ENCODE data around the gene HEY2. TPM values are rescaled to one million over a fixed set of nuclear protein-coding genes. Genes with fewer than 3 reads are reported as not detected.
A peak's percentile ranks its signal among the peaks of the same experiment; 100 is the strongest.

HEY2 gene
- total RNA-seq, 1 experiment from 2014 or later = not detected

DNA sequence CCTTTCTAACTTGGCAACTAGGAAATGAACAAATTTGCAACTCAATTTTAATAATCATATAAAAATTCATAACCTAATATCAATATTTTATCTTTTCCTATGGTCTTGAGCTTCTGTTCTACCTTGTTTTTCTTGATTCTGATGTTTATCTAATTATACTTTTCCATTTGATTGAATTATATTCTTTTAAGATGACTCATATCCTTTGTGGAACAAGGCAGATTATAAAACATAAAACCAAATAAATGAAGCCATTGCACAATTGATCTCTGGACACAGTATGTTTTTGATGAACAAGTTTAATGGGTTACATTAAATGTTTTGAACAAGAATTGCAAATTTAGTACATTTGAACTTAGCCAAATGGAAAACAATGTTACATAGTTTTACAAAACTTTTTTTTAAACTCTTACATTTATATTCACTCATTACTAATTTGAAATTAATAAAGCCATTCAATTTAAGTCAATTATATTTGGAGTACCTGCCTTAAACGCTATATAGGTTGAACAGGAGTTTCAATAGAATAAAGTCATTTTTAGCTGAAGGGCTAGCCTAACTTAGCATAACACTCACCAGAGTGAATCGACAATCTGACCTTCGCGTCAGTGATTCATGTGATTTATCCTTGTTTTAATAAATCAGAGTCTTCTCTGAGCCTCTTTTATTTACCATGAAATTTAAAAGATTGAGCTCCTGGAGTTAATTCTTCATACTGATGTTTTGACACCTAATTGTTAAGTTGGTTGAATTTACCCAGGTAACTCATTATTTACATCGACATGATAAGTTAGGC lies 45.1 kb downstream of the HEY2 start:
- intact Hi-C loops (cut with micrococcal nuclease) = no loop called here
- H3K36me3 Mint-ChIP-seq (ENCODE audit: insufficient read depth, unreplicated experiment) = peaks cover 14% of the 10 kb centered on the region
- ChIA-PET POLR2A (interaction anchor here (0.7 to 7.1 kb wide), 29 partner anchors 9 to 484 kb away, joined by 3 to 207 read pairs (median 4); partner anchors contain the start of genes HINT3 and TRMT11), CTCF (interaction anchor here (0.5 to 14.9 kb wide), 5 partner anchors 12 to 763 kb away, joined by 3 to 270 read pairs (median 3); partner anchors contain the start of gene HINT3)
- no peak for TF ChIP-seq CTCF (IDR thresholded peaks at IDR 0.05; ENCODE audit: unreplicated experiment)
- DNase-seq (ENCODE audit: unreplicated experiment) = peak; percentile 53
- H3K27me3 Mint-ChIP-seq (ENCODE audit: insufficient read depth, unreplicated experiment) = no peaks in the 10 kb centered on the region
- H3K4me1 Mint-ChIP-seq (ENCODE audit: insufficient read depth, unreplicated experiment) = peaks cover 51% of the 10 kb centered on the region
- peak overlapping the region; percentile 17 for H3K27ac Mint-ChIP-seq (ENCODE audit: low read depth, unreplicated experiment)
- no TSS peak for BruUV-seq (replicated peaks)
- H3K4me3 Mint-ChIP-seq (ENCODE audit: unreplicated experiment) = peak overlapping the region; percentile 93
- H3K9me3 Mint-ChIP-seq (ENCODE audit: unreplicated experiment) = no peaks in the 10 kb centered on the region

GRCh38 chr6:125795301-125795700 lies 45.9 kb downstream of the HEY2 start:
- no peak for DNase-seq (ENCODE audit: unreplicated experiment)
- no TSS peak for BruUV-seq (replicated peaks)
- Mint-ChIP-seq H3K36me3 (ENCODE audit: insufficient read depth, unreplicated experiment) (peaks cover 8% of the 10 kb centered on the region), H3K4me1 (ENCODE audit: insufficient read depth, unreplicated experiment) (peaks cover 47% of the 10 kb centered on the region), H3K27me3 (ENCODE audit: insufficient read depth, unreplicated experiment) (no peaks in the 10 kb centered on the region), H3K4me3 (ENCODE audit: unreplicated experiment) (no peak overlapping the region), H3K9me3 (ENCODE audit: unreplicated experiment) (no peaks in the 10 kb centered on the region), H3K27ac (ENCODE audit: low read depth, unreplicated experiment) (peak overlapping the region; percentile 17)
- ChIA-PET POLR2A (interaction anchor here (0.7 to 7.1 kb wide), 14 partner anchors 9 to 598 kb away, joined by 3 to 207 read pairs (median 5); partner anchors contain the start of genes HINT3 and TRMT11), CTCF (interaction anchor here (0.5 to 14.9 kb wide), 6 partner anchors 12 to 160 kb away, joined by 3 to 270 read pairs (median 4); partner anchors contain the start of gene HINT3)
- no peak for TF ChIP-seq CTCF (IDR thresholded peaks at IDR 0.05; ENCODE audit: unreplicated experiment)
- intact Hi-C loops (cut with micrococcal nuclease) = no loop called here

DNA sequence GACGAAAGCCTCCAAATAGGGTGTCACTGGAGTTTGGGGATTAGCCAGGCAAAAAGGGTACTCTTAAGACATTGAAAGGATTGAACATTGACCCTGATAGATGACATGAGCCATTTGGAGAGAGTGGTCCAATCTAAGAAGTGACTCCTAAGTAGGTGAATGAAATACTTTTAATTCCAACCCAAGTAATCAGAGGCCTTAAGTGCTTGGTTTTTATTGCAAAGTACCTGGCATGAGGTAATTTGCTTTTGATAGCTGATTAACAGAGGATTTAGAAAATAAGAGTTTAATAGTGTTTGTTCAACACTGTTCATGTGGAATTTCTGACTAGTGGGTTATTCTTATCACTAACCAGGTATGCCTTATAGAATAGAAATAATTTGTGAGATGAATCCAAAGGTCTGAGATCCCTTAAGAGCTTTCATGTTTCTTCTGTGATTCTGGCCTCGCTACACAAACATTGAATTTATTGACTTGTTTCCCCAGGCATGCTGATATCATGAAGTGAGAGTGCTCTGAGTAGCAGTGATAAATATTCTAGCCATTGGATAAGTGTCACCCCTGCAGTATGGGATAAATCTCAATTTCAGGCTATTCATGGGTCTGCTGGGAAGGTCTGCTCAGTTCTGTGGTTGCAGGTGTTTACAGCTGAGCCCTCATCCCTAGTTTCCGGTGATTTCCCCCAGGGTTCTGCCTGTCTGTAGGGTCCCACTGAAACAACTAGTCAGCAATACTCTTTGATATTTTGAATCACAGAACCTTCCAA lies 47.9 kb downstream of the HEY2 start:
- Mint-ChIP-seq H3K27ac (ENCODE audit: low read depth, unreplicated experiment) (no peak overlapping the region), H3K9me3 (ENCODE audit: unreplicated experiment) (no peaks in the 10 kb centered on the region), H3K4me3 (ENCODE audit: unreplicated experiment) (no peak overlapping the region), H3K4me1 (ENCODE audit: insufficient read depth, unreplicated experiment) (peaks cover 45% of the 10 kb centered on the region), H3K36me3 (ENCODE audit: insufficient read depth, unreplicated experiment) (peaks cover 16% of the 10 kb centered on the region), H3K27me3 (ENCODE audit: insufficient read depth, unreplicated experiment) (no peaks in the 10 kb centered on the region)
- ChIA-PET CTCF (interaction anchor here (1.2 kb wide), 1 partner anchor 159 kb away, joined by 4 read pairs; the partner anchor contains the start of gene HINT3), POLR2A (interaction anchor here (0.8 kb wide), 1 partner anchor 16 kb away, joined by 4 read pairs; no protein-coding TSS in a partner anchor)
- no peak for DNase-seq (ENCODE audit: unreplicated experiment)
- intact Hi-C loops (cut with micrococcal nuclease) = no loop called here
- no peak for TF ChIP-seq CTCF (IDR thresholded peaks at IDR 0.05; ENCODE audit: unreplicated experiment)
- BruUV-seq (replicated peaks) = no TSS peak

Measured in MCF 10A (cell line).